Suprapubic skin (tissue), 4 donors: ENCODE results near the gene TAS1R3.

Experiments used
- EP300 ChIP-seq: sonication (generic); formaldehyde crosslinking; IDR thresholded peaks from one replicate; pipeline ENCODE4 v1.6.1; 2017; ENCODE audit warnings: antibody characterized with exemption
- POLR2AphosphoS5 ChIP-seq, 3 donors: sonication (generic); formaldehyde crosslinking; IDR thresholded peaks; one replicate each; pipeline ENCODE4 v1.6.1; 2017; ENCODE audit warnings: antibody characterized with exemption in 3 of 3
- TF ChIP-seq, protein P1 (sequence below), 2 donors: fragments of 200-600 bp in 1 of 2; fragments of 450-650 bp in 1 of 2; sonication (generic) in 1 of 2; IDR thresholded peaks; one replicate each; pipeline ENCODE4 v1.5.1; 2016 to 2019; ENCODE audit warnings: antibody characterized with exemption in 2 of 2, mild to moderate bottlenecking in 1 of 2, moderate library complexity in 1 of 2

- TF ChIP-seq, protein P1, sequence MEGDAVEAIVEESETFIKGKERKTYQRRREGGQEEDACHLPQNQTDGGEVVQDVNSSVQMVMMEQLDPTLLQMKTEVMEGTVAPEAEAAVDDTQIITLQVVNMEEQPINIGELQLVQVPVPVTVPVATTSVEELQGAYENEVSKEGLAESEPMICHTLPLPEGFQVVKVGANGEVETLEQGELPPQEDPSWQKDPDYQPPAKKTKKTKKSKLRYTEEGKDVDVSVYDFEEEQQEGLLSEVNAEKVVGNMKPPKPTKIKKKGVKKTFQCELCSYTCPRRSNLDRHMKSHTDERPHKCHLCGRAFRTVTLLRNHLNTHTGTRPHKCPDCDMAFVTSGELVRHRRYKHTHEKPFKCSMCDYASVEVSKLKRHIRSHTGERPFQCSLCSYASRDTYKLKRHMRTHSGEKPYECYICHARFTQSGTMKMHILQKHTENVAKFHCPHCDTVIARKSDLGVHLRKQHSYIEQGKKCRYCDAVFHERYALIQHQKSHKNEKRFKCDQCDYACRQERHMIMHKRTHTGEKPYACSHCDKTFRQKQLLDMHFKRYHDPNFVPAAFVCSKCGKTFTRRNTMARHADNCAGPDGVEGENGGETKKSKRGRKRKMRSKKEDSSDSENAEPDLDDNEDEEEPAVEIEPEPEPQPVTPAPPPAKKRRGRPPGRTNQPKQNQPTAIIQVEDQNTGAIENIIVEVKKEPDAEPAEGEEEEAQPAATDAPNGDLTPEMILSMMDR (IDR thresholded peaks at IDR 0.05), result no peak
- TF ChIP-seq POLR2AphosphoS5 (IDR thresholded peaks at IDR 0.05) (no peak), EP300 (no peak)
These were observed 7.0 kb upstream of the TAS1R3 start for GRCh38 chr1:1324084-1324523.
